Loucy (cell line): ENCODE measurements around the gene MLLT10.

Source experiments
- CTCF ChIP-seq: fragments of 200-600 bp; sonication (generic); conservative IDR thresholded peaks from 2 replicates; pipeline ENCODE4 v1.5.1; 2014; ENCODE audit warnings: mild to moderate bottlenecking, antibody characterized with exemption, low read length
- EZH2phosphoT487 ChIP-seq: fragments of 200-600 bp; IDR thresholded peaks from 2 replicates; pipeline ENCODE4 v1.6.1; 2018; ENCODE audit warnings: antibody characterized with exemption, mild to moderate bottlenecking, moderate library complexity, borderline replicate concordance

- TF ChIP-seq EZH2phosphoT487, result no peak
- no peak for TF ChIP-seq CTCF
Measured at GRCh38 chr10:21791276-21791675, 257.2 kb downstream of the MLLT10 start.
